ENCODE results near the gene CAMTA1.

CAMTA1 gene

DNA sequence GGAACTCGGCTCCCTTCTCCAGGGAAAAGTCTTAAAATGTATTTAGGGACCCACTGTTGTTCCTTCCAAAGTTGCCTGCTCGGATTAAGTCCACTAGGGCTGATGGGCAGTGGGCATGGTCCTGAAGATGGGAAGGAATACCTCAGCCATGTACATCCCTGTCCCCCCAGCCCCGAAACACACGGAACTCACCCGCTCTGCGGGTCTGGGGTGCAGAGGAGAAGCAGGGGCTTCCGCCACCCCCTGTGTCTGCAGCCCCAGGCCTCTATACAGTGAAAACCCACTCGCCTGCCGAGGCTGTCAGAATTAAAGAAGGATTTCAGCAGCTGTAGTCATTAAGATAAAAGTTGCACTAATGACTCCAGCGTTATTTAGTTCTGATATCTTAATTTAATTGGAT is 773.2 kb downstream of the CAMTA1 start:
- no peak overlapping the region for H3K4me3 ChIP-seq (ENCODE audit: low read depth, low read length)
- TF ChIP-seq, protein P1, sequence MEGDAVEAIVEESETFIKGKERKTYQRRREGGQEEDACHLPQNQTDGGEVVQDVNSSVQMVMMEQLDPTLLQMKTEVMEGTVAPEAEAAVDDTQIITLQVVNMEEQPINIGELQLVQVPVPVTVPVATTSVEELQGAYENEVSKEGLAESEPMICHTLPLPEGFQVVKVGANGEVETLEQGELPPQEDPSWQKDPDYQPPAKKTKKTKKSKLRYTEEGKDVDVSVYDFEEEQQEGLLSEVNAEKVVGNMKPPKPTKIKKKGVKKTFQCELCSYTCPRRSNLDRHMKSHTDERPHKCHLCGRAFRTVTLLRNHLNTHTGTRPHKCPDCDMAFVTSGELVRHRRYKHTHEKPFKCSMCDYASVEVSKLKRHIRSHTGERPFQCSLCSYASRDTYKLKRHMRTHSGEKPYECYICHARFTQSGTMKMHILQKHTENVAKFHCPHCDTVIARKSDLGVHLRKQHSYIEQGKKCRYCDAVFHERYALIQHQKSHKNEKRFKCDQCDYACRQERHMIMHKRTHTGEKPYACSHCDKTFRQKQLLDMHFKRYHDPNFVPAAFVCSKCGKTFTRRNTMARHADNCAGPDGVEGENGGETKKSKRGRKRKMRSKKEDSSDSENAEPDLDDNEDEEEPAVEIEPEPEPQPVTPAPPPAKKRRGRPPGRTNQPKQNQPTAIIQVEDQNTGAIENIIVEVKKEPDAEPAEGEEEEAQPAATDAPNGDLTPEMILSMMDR (IDR thresholded peaks at IDR 0.05; ENCODE audit: borderline replicate concordance, insufficient read depth, low read depth, low read length), result no peak

DNA sequence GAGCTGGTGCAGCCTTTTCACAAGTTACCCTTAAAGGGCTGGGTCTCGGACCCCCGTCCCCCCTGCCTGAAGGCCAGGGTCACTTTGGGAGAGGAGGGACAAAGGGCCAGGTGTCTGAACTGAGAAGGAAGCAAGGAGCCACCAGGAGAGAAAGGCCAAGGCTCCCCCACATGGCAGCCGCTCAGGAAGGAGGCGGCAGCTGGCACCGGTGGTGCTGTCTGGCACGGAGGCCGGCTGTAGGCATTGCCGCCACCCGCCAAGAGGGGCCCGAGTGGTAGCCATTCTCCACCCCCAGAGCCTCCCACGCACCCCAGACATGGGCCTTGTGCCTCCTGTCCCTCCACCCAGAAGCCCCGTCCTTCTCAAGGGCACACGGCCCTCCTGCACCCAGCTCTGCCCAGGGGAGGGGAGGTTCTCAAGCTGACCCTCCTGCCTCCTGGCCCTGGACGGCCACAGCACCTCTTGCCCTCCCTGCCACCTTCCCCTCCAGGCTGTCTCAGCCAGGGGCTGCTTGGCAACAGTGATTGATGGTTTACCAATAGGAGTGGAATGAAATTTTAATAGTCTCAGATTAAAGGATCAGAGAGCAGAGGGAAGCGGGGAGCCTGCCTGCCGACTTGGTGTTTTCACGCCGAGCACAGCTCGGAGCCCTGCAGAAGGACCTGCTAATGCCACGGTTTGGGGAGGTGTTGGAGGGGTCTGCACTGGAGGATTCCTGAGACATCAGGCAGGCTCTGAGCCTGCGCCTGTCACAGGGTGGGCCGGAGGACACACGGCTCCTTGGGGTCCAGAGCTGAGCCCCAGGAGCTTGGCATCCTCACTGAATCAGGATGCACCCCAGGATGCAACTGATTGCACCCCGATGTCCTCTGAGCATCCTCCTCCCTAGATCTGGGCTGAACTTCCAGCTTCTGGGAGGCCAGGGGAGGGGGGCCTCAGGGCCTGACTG is 773.9 kb downstream of the CAMTA1 start:
- H3K4me3 ChIP-seq (ENCODE audit: low read depth, low read length), result no peak overlapping the region
- TF ChIP-seq, protein P1 (IDR thresholded peaks at IDR 0.05; ENCODE audit: borderline replicate concordance, insufficient read depth, low read depth, low read length), result no peak

DNA sequence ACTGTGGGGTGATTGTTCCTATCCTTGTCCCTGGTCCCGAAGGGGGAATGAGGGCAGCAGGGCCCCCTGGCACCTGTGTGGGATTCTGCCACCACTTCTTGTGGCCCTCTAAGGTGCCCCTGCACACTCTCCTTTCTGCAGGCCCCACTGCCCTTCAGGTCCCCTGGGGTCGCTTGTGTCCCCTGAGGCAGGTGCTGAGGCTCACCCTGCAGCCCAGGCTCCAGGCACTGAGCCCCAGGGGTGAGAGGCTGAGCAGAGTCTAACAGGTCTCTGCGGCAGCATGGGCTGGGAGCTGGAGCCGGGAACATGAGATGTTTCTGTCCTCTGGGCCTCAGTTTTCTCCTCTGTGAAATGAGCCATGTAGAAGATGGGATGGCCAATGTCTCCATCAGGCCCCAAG is 774.9 kb downstream of the CAMTA1 start:
- TF ChIP-seq, protein P1 (IDR thresholded peaks at IDR 0.05; ENCODE audit: borderline replicate concordance, insufficient read depth, low read depth, low read length), result no peak
- H3K4me3 ChIP-seq (ENCODE audit: low read depth, low read length), result no peak overlapping the region

DNA sequence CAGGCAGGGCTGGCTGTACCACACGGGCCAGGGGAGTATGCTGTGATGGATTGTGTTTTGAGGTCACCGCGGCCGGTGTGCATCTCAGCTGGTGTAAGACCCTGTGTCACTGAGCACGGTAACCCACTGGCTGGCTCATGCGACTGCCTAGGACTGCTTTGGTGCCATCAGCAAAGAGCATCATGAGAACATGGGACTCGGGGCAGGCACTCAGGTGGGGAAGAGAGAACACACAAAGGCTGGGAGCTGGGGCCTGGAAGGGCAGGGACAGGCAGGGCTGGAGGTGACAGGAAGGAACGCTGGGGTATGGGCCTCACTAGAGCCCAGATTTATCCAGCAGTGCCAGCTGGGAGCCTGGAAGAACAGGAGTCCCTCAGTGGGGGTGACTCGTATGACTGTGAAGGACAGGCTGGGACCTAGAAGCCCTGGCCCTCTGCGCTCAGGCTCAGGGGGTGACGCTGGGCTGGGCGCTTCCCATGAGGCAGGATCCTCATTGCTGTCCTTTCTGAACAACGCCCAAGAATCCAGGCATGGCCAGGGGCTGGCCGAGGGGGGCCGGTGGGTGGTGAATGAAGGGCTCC is 775.4 kb downstream of the CAMTA1 start:
- TF ChIP-seq, protein P1 (IDR thresholded peaks at IDR 0.05; ENCODE audit: borderline replicate concordance, insufficient read depth, low read depth, low read length), result no peak
- H3K4me3 ChIP-seq (ENCODE audit: low read depth, low read length), result no peak overlapping the region

DNA sequence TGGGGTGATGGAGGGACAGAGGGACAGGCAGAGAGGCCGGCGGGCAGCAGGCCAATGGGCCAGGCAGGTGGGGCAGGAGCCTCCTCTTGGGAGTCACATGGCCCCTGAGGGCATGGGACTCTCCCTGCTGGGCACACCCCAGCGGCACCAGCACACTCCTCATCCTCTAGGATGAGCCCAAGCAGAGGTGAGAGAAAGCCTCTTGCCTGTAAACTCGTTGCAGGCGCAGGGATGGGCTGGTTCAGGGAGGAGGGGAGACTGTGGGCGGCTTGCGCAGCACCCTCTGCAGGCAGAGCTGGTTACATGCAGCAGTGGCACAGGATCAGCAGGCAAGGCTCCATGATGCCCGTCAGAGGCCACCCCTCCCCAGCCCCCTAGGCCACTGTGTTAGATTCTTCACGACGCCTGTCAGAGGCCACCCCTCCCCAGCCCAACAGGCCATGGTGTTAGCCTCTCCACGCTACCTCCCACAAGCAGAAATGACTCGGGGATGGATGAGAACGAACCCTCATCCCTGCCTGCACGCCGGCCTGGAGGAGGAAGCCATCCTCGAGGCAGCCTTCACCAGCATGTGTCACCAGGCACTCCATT is 776.2 kb downstream of the CAMTA1 start:
- TF ChIP-seq, protein P1 (IDR thresholded peaks at IDR 0.05; ENCODE audit: borderline replicate concordance, insufficient read depth, low read depth, low read length), result peak; percentile 66
- H3K4me3 ChIP-seq (ENCODE audit: low read depth, low read length), result no peak overlapping the region

DNA sequence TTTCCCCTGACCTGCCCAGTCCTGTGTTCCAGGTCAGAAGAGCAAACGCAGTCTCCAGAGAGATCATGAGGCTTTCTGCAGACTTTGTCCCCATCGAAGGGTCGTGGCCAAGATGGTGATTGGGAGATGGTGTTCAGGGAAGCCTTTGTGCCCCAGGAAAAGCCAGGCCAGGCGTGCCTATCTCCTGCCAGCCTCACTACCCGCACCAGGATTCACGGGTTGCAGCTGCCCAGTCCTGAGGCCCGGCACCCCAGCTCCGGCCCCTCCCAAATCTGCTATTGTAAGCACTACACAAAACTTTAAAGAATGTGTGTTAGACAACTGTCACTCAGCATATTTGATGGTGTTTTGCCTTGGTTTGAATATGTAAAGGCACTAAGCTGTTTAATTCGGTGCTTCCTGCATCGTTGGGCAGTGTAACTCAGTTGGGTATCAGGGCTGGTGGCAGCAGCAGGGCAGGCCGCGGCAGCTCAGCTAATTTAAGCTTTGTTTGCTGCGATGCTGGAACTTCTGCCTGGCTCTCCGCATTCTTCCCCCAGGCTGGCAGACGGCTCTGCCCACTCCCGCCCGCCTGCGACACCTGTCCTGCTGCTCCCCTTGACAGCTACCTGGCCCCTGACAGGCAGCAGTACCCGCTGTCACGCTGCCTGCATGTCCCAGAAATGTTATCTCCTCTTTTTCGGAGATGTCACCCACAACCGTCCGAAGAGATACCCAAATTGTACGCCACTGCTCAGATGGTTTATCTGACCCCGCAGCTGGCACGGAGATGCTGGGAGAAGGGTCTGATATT is 776.9 kb downstream of the CAMTA1 start:
- H3K4me3 ChIP-seq (ENCODE audit: low read depth, low read length), result no peak overlapping the region
- TF ChIP-seq, protein P1 (IDR thresholded peaks at IDR 0.05; ENCODE audit: borderline replicate concordance, insufficient read depth, low read depth, low read length), result no peak
